K562 (cell line): ENCODE data around the gene PTTG1IP. TPM values are rescaled to one million over a fixed set of nuclear protein-coding genes. Genes with fewer than 3 reads are reported as not detected.

ENCODE experiments used
- ATF2 ChIP-seq: sonication (generic); formaldehyde crosslinking; IDR thresholded peaks from 2 replicates; pipeline ENCODE4 v1.8.1; 2022; ENCODE audit warnings: missing genetic modification reagents
- CREM ChIP-seq: IDR thresholded peaks from 2 replicates; pipeline ENCODE4 v1.6.1; 2014; ENCODE audit warnings: antibody characterized with exemption, low read depth
- EHMT2 ChIP-seq: fragments of 450-650 bp; IDR thresholded peaks from 2 replicates; pipeline ENCODE4 v1.6.1; 2018; ENCODE audit warnings: antibody characterized with exemption
- GABPB2 ChIP-seq: fragments of 250-450 bp; sonication (Bioruptor Pico); conservative IDR thresholded peaks from 2 replicates; pipeline ENCODE4 v1.5.1; 2021; ENCODE audit warnings: mild to moderate bottlenecking
- GATAD2A ChIP-seq: fragments of 450-650 bp; IDR thresholded peaks from 2 replicates; pipeline ENCODE4 v1.6.1; 2017
- HDAC3 ChIP-seq: fragments of 450-650 bp; IDR thresholded peaks from 2 replicates; pipeline ENCODE4 v1.6.1; 2018; ENCODE audit warnings: borderline replicate concordance, mild to moderate bottlenecking, moderate library complexity; ENCODE audit not compliant: partially characterized antibody
- HNRNPK ChIP-seq: fragments of 200-400 bp; formaldehyde crosslinking; IDR thresholded peaks from one replicate; pipeline ENCODE4 v1.6.1; 2018; ENCODE audit warnings: mild to moderate bottlenecking, low read depth, low read length; ENCODE audit not compliant: poor library complexity, severe bottlenecking
- RBM17 ChIP-seq: fragments of 200-400 bp; formaldehyde crosslinking; IDR thresholded peaks from 2 replicates; pipeline ENCODE4 v1.6.1; 2017; ENCODE audit warnings: low read depth, mild to moderate bottlenecking, low read length, borderline replicate concordance
- SRSF3 ChIP-seq: fragments of 200-400 bp; formaldehyde crosslinking; IDR thresholded peaks from 2 replicates; pipeline ENCODE4 v1.6.1; 2016; ENCODE audit warnings: mild to moderate bottlenecking, low read length, moderate library complexity; ENCODE audit not compliant: insufficient read depth
- ZHX1 ChIP-seq: fragments of 150-350 bp; conservative IDR thresholded peaks from 2 replicates; pipeline ENCODE4 v1.6.1; 2014; ENCODE audit warnings: low read length
- ZNF23 ChIP-seq: fragments of 250-450 bp; sonication (Bioruptor Pico); IDR thresholded peaks from 2 replicates; pipeline ENCODE4 v1.4.0; 2020; ENCODE audit warnings: mild to moderate bottlenecking
- ZNF239 ChIP-seq: fragments of 250-450 bp; sonication (Bioruptor Pico); IDR thresholded peaks from 2 replicates; pipeline ENCODE4 v1.4.0; 2020; ENCODE audit warnings: mild to moderate bottlenecking
- polyA plus RNA-seq, 8 experiments: library from polyadenylated mRNA; depleted of rRNA in 4 of 8; stranded (reverse) in 5 of 8; unstranded in 3 of 8; fragments of >200 nt; fragmentation: Nextera tagmentation in 2 of 8; fragmentation: Illumina TruSeq in 1 of 8; extraction: Ambion mirVana in 2 of 8; extraction: Trizol in 1 of 8; gene quantifications; 2 replicates each; pipeline versions ENCODE4 v1.2.1 to v1.2.3, GENCODE V29; 2011 to 2014; ENCODE audit warnings: inconsistent platforms in 1 of 8, missing spikeins in 1 of 8
- total RNA-seq, 7 experiments: library from RNA; depleted of rRNA in 6 of 7; stranded (reverse); fragments of >200 nt in 6 of 7; fragmentation: Illumina TruSeq in 2 of 7; extraction: Trizol in 2 of 7; gene quantifications; 2 replicates each; pipeline versions ENCODE4 v1.2.1 to v1.2.3, GENCODE V29; 2011 to 2021; ENCODE audit warnings: low replicate concordance in 1 of 7
- TF ChIP-seq, protein P1 (sequence below): IDR thresholded peaks from 2 replicates; pipeline ENCODE4 v1.6.1; 2012; ENCODE audit warnings: low read depth, low read length, improper control_type of control experiment, borderline replicate concordance
- TF ChIP-seq, protein P2 (sequence below): fragments of 250-450 bp; sonication (Bioruptor Pico); IDR thresholded peaks from 2 replicates; pipeline ENCODE4 v1.8.0; 2021; ENCODE audit warnings: mild to moderate bottlenecking, moderate library complexity
- TF ChIP-seq, protein P3 (sequence below): sonication (generic); formaldehyde crosslinking; IDR thresholded peaks from 2 replicates; pipeline ENCODE4 v1.8.0; 2022; ENCODE audit warnings: mild to moderate bottlenecking, low read depth, missing genetic modification reagents
- TF ChIP-seq, protein P4 (sequence below): sonication (generic); formaldehyde crosslinking; IDR thresholded peaks from 2 replicates; pipeline ENCODE4 v1.8.1; 2022; ENCODE audit warnings: missing genetic modification reagents

Gene PTTG1IP
- total and polyA plus RNA-seq, 9 of the 15 experiments (the other 6 are each of a cell fraction or from before 2014, with no cell fraction given): 5.0 to 99.3 (median 82.4) TPM

- no peak for TF ChIP-seq ZNF239
- TF ChIP-seq EHMT2: no peak
- no peak for TF ChIP-seq ZNF23 (CRISPR knock-in tag)
- TF ChIP-seq ATF2: no peak
- TF ChIP-seq SRSF3: no peak
- no peak for TF ChIP-seq GATAD2A
- TF ChIP-seq RBM17: no peak
- no peak for TF ChIP-seq CREM
- no peak for TF ChIP-seq ZHX1
- TF ChIP-seq, protein P1, sequence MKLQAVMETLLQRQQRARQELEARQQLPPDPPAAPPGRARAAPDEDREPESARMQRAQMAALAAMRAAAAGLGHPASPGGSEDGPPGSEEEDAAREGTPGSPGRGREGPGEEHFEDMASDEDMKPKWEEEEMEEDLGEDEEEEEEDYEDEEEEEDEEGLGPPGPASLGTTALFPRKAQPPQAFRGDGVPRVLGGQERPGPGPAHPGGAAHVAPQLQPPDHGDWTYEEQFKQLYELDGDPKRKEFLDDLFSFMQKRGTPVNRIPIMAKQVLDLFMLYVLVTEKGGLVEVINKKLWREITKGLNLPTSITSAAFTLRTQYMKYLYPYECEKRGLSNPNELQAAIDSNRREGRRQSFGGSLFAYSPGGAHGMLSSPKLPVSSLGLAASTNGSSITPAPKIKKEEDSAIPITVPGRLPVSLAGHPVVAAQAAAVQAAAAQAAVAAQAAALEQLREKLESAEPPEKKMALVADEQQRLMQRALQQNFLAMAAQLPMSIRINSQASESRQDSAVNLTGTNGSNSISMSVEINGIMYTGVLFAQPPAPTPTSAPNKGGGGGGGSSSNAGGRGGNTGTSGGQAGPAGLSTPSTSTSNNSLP: no peak
- TF ChIP-seq HNRNPK: no peak
- TF ChIP-seq, protein P2, sequence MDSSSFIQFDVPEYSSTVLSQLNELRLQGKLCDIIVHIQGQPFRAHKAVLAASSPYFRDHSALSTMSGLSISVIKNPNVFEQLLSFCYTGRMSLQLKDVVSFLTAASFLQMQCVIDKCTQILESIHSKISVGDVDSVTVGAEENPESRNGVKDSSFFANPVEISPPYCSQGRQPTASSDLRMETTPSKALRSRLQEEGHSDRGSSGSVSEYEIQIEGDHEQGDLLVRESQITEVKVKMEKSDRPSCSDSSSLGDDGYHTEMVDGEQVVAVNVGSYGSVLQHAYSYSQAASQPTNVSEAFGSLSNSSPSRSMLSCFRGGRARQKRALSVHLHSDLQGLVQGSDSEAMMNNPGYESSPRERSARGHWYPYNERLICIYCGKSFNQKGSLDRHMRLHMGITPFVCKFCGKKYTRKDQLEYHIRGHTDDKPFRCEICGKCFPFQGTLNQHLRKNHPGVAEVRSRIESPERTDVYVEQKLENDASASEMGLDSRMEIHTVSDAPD (CRISPR knock-in tag): no peak
- TF ChIP-seq, protein P3, sequence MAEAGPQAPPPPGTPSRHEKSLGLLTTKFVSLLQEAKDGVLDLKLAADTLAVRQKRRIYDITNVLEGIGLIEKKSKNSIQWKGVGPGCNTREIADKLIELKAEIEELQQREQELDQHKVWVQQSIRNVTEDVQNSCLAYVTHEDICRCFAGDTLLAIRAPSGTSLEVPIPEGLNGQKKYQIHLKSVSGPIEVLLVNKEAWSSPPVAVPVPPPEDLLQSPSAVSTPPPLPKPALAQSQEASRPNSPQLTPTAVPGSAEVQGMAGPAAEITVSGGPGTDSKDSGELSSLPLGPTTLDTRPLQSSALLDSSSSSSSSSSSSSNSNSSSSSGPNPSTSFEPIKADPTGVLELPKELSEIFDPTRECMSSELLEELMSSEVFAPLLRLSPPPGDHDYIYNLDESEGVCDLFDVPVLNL (CRISPR knock-in tag): 0 out of 2 replicates have a peak, but pooled peaks have one; percentile 56
- no peak for TF ChIP-seq HDAC3
- no peak for TF ChIP-seq GABPB2
- TF ChIP-seq, protein P4, sequence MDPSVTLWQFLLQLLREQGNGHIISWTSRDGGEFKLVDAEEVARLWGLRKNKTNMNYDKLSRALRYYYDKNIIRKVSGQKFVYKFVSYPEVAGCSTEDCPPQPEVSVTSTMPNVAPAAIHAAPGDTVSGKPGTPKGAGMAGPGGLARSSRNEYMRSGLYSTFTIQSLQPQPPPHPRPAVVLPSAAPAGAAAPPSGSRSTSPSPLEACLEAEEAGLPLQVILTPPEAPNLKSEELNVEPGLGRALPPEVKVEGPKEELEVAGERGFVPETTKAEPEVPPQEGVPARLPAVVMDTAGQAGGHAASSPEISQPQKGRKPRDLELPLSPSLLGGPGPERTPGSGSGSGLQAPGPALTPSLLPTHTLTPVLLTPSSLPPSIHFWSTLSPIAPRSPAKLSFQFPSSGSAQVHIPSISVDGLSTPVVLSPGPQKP (CRISPR knock-in tag): no peak
Observed at GRCh38 chr21:44872649-44873355, 688 bp downstream of the PTTG1IP start (continued).
